Astrocyte of the hippocampus (primary cell): ENCODE measurements around the gene TRMT112.

ENCODE experiments used
- DNase-seq: peaks from one replicate; pipeline ENCODE4 v3.0.0; 2011; ENCODE audit warnings: low read depth, low spot score

Gene TRMT112

GRCh38 chr11:64317325-64317960, at the start of gene TRMT112:
Gene TRMT112 (minus strand): TSS chr11:64317559. CDS start chr11:64317526, 33 bp downstream.
- DNase-seq, result peak; percentile 98

GRCh38 chr11:64366751-64367150, 49.4 kb upstream of the TRMT112 start:
- DNase-seq, result no peak

GRCh38 chr11:64364911-64365310, 47.6 kb upstream of the TRMT112 start:
- no peak for DNase-seq

GRCh38 chr11:64364435-64364834, 47.1 kb upstream of the TRMT112 start:
- no peak for DNase-seq

GRCh38 chr11:64362339-64362738, 45.0 kb upstream of the TRMT112 start:
- no peak for DNase-seq

- no peak for DNase-seq
Measured at GRCh38 chr11:64361659-64362058, 44.3 kb upstream of the TRMT112 start.

- DNase-seq, result no peak
Measured at GRCh38 chr11:64360448-64360921, 43.1 kb upstream of the TRMT112 start.

GRCh38 chr11:64359712-64360445, 42.5 kb upstream of the TRMT112 start:
- DNase-seq, result peak; percentile 34

GRCh38 chr11:64358907-64359711, 41.8 kb upstream of the TRMT112 start, which contains the start of gene RPS6KA4:
Gene RPS6KA4 (plus strand): TSS chr11:64359162. CDS start chr11:64359236, 74 bp downstream.
- DNase-seq, result peak; percentile 90

- DNase-seq, result peak; percentile 22
Measured at GRCh38 chr11:64358536-64358906, 41.2 kb upstream of the TRMT112 start.

GRCh38 chr11:64357904-64358535, 40.7 kb upstream of the TRMT112 start:
- DNase-seq, result no peak

- no peak for DNase-seq
Measured at GRCh38 chr11:64357446-64357845, 40.1 kb upstream of the TRMT112 start.

- DNase-seq, result peak; percentile 56
Measured at GRCh38 chr11:64356498-64357411, 39.4 kb upstream of the TRMT112 start.

GRCh38 chr11:64355078-64355940, 38.0 kb upstream of the TRMT112 start:
- peak; percentile 93 for DNase-seq

- no peak for DNase-seq
Measured at GRCh38 chr11:64353715-64354506, 36.6 kb upstream of the TRMT112 start.

- DNase-seq, result no peak
Measured at GRCh38 chr11:64352995-64353714, 35.8 kb upstream of the TRMT112 start.

- DNase-seq, result no peak
Measured at GRCh38 chr11:64352099-64352994, 35.0 kb upstream of the TRMT112 start.
